GM19452 (cell line): Measurements from ENCODE around the gene BID.

Experiments used
- ATAC-seq: cut with Tn5 transposase; IDR thresholded peaks from one replicate; pipeline ENCODE4 v1.9.1; 2021; ENCODE audit not compliant: unreplicated experiment

Gene BID

GRCh38 chr22:17774206-17774925, at the start of gene BID:
Gene BID, minus strand, starts transcription at chr22:17774469. Its CDS starts 24,353 bp downstream, at chr22:17750116.
- ATAC-seq = peak; percentile 23

- no peak for ATAC-seq
Measured at GRCh38 chr22:17823964-17824363, 49.7 kb upstream of the BID start.

GRCh38 chr22:17823226-17823625, 49.0 kb upstream of the BID start:
- no peak for ATAC-seq

- no peak for ATAC-seq
Measured at GRCh38 chr22:17822087-17822486, 47.8 kb upstream of the BID start.

- no peak for ATAC-seq
Measured at GRCh38 chr22:17820879-17821439, 46.7 kb upstream of the BID start.

- ATAC-seq = no peak
Measured at GRCh38 chr22:17818649-17819048, 44.4 kb upstream of the BID start.

- ATAC-seq = no peak
Measured at GRCh38 chr22:17818180-17818579, 43.9 kb upstream of the BID start.

- ATAC-seq = no peak
Measured at GRCh38 chr22:17817511-17818065, 43.3 kb upstream of the BID start.

- no peak for ATAC-seq
Measured at GRCh38 chr22:17817079-17817478, 42.8 kb upstream of the BID start.

GRCh38 chr22:17816649-17817048, 42.4 kb upstream of the BID start:
- no peak for ATAC-seq

GRCh38 chr22:17815703-17816254, 41.5 kb upstream of the BID start:
- no peak for ATAC-seq

- ATAC-seq = no peak
Measured at GRCh38 chr22:17814830-17815229, 40.6 kb upstream of the BID start.

GRCh38 chr22:17814084-17814483, 39.8 kb upstream of the BID start:
- ATAC-seq = no peak

GRCh38 chr22:17811119-17811518, 36.9 kb upstream of the BID start:
- no peak for ATAC-seq

- ATAC-seq = no peak
Measured at GRCh38 chr22:17810570-17811116, 36.4 kb upstream of the BID start.

GRCh38 chr22:17808693-17809403, 34.6 kb upstream of the BID start:
- no peak for ATAC-seq

- no peak for ATAC-seq
Measured at GRCh38 chr22:17807578-17808410, 33.5 kb upstream of the BID start.

GRCh38 chr22:17807086-17807485, 32.8 kb upstream of the BID start:
- ATAC-seq = no peak

GRCh38 chr22:17806437-17806836, 32.2 kb upstream of the BID start:
- no peak for ATAC-seq

GRCh38 chr22:17804331-17805080, 30.2 kb upstream of the BID start:
- no peak for ATAC-seq
